Hypothalamus (tissue), 51 donors: ENCODE results near the gene SH3BGRL3.
"Not testable (repeated sequence)": the region's sequence is repeated elsewhere in the genome, so short reads cannot be mapped to it uniquely, and the experiment has no call there.

ENCODE experiments used
- DNase-seq, 51 donors: peaks; one replicate each; lab custom pipeline; 2025; lab: John Stamatoyannopoulos, UW

The SH3BGRL3 gene

GRCh38 chr1:26289158-26290059, 9.5 kb downstream of the SH3BGRL3 start:
- DNase-seq: peak in 3 of 51 donors; percentile 20 to 55 (median 26)

GRCh38 chr1:26290122-26290881, 10.4 kb downstream of the SH3BGRL3 start:
- no peak for DNase-seq

- no peak for DNase-seq
Measured at GRCh38 chr1:26290882-26291261, 11.0 kb downstream of the SH3BGRL3 start.

- no peak for DNase-seq
Measured at GRCh38 chr1:26291433-26291832, 11.5 kb downstream of the SH3BGRL3 start.

GRCh38 chr1:26291939-26292338, 12.1 kb downstream of the SH3BGRL3 start:
- DNase-seq: no peak

GRCh38 chr1:26292735-26293134, 12.8 kb downstream of the SH3BGRL3 start:
- not testable (repeated sequence) for DNase-seq

- DNase-seq: no peak
Measured at GRCh38 chr1:26293911-26294463, 14.1 kb downstream of the SH3BGRL3 start.

- no peak for DNase-seq
Measured at GRCh38 chr1:26295194-26296138, 15.6 kb downstream of the SH3BGRL3 start.

GRCh38 chr1:26296340-26297056, 16.6 kb downstream of the SH3BGRL3 start:
- DNase-seq: no peak

GRCh38 chr1:26297057-26297790, 17.3 kb downstream of the SH3BGRL3 start:
- no peak for DNase-seq

- no peak for DNase-seq
Measured at GRCh38 chr1:26297791-26298124, 17.9 kb downstream of the SH3BGRL3 start.

GRCh38 chr1:26300578-26301275, 20.8 kb downstream of the SH3BGRL3 start:
- no peak for DNase-seq

- DNase-seq: no peak
Measured at GRCh38 chr1:26302733-26303405, 23.0 kb downstream of the SH3BGRL3 start.

- DNase-seq: no peak
Measured at GRCh38 chr1:26305667-26306289, 25.9 kb downstream of the SH3BGRL3 start.

- peak in 50 of 51 donors; percentile 20 to 91 (median 76) for DNase-seq
Measured at GRCh38 chr1:26306290-26307229, 26.7 kb downstream of the SH3BGRL3 start, which contains the start of gene UBXN11. UBXN11 (minus strand) TSS chr1:26306636; CDS start chr1:26302883, 3,753 bp downstream.

- no peak for DNase-seq
Measured at GRCh38 chr1:26307363-26307781, 27.5 kb downstream of the SH3BGRL3 start.
